Upper lobe of right lung (tissue), 1 donor: ENCODE results near the gene MAB21L1. TPM values are rescaled to one million over a fixed set of nuclear protein-coding genes. Genes with fewer than 3 reads are reported as not detected.

Experiments used
- ATAC-seq: fragments of 200-7000 bp; cut with Tn5 transposase; one replicate; pipeline ENCODE4 v1.9.1; 2020; ENCODE audit warnings: mild to moderate bottlenecking, moderate library complexity
- DNase-seq: peaks from one replicate; pipeline ENCODE4 v3.0.0-alpha.2; 2020
- H3K27ac ChIP-seq: fragments of 200-600 bp; one replicate; pipeline ENCODE4 v1.8.0; 2022
- H3K27me3 ChIP-seq: fragments of 200-600 bp; one replicate; pipeline ENCODE4 v1.8.0; 2022; ENCODE audit warnings: mild to moderate bottlenecking
- H3K36me3 ChIP-seq: fragments of 200-600 bp; one replicate; pipeline ENCODE4 v1.8.0; 2022
- H3K4me1 ChIP-seq: fragments of 200-600 bp; one replicate; pipeline ENCODE4 v1.8.0; 2022
- H3K4me3 ChIP-seq: fragments of 200-600 bp; one replicate; pipeline ENCODE4 v1.8.0; 2022; ENCODE audit warnings: mild to moderate bottlenecking
- H3K9me3 ChIP-seq: fragments of 200-600 bp; one replicate; pipeline ENCODE4 v1.8.0; 2022
- intact Hi-C: fragments of 100-400 bp; cut with DNase I; formaldehyde crosslinking; loops from one replicate; pipeline ENCODE4 v1.11.0; 2022
- total RNA-seq: library from RNA; stranded (reverse); fragmentation: NEBNext Ultra II Directional; extraction: Animal tissue kit (Norgen Biotek cat#: 25700); gene quantifications from one replicate; pipeline ENCODE4 v1.2.1, GENCODE V29; 2021
- TF ChIP-seq, protein P1 (sequence below): fragments of 200-600 bp; IDR thresholded peaks from one replicate; pipeline ENCODE4 v1.8.0; 2022; ENCODE audit warnings: antibody characterized with exemption
- donor health status: DM: no; HTN: yes; CAD: no; lungs with severe emphysema.

The MAB21L1 gene
- total RNA-seq, 1 donor from 2014 or later = 0.17 TPM

- intact Hi-C loops = no loop called here
- Histone ChIP-seq H3K27me3 (no peaks in the 10 kb centered on the region), H3K36me3 (no peaks in the 10 kb centered on the region), H3K9me3 (no peaks in the 10 kb centered on the region), H3K4me3 (no peak overlapping the region), H3K4me1 (no peaks in the 10 kb centered on the region), H3K27ac (no peak overlapping the region)
- TF ChIP-seq, protein P1, sequence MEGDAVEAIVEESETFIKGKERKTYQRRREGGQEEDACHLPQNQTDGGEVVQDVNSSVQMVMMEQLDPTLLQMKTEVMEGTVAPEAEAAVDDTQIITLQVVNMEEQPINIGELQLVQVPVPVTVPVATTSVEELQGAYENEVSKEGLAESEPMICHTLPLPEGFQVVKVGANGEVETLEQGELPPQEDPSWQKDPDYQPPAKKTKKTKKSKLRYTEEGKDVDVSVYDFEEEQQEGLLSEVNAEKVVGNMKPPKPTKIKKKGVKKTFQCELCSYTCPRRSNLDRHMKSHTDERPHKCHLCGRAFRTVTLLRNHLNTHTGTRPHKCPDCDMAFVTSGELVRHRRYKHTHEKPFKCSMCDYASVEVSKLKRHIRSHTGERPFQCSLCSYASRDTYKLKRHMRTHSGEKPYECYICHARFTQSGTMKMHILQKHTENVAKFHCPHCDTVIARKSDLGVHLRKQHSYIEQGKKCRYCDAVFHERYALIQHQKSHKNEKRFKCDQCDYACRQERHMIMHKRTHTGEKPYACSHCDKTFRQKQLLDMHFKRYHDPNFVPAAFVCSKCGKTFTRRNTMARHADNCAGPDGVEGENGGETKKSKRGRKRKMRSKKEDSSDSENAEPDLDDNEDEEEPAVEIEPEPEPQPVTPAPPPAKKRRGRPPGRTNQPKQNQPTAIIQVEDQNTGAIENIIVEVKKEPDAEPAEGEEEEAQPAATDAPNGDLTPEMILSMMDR = no peak
- DNase-seq = no peak
- no peak for ATAC-seq
Observed at GRCh38 chr13:35485424-35485823, 8.9 kb upstream of the MAB21L1 start.

DNA sequence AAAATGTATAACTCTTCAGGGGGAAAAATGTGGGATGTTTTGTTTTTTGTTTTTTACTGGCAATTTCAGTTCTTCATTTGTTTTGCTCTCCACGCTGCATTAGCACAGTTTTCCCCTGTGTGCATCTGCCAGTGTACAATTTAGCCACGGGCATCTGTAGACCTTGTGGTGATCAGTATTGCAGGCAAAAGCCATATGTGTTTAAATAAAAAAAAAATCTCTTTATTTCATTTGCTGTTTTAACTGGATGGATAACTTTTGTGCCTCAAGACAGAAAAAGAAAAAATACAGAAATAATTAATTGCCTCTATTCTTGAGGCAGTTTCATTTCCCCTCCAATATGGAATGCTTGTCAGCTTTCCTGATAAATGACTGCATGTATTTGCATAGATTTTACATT lies 7.9 kb upstream of the MAB21L1 start:
- Histone ChIP-seq H3K36me3 (no peaks in the 10 kb centered on the region), H3K4me1 (no peaks in the 10 kb centered on the region), H3K27me3 (no peaks in the 10 kb centered on the region), H3K9me3 (no peaks in the 10 kb centered on the region), H3K4me3 (no peak overlapping the region), H3K27ac (no peak overlapping the region)
- no peak for ATAC-seq
- intact Hi-C loops = no loop called here
- TF ChIP-seq, protein P1 = no peak
- no peak for DNase-seq

DNA sequence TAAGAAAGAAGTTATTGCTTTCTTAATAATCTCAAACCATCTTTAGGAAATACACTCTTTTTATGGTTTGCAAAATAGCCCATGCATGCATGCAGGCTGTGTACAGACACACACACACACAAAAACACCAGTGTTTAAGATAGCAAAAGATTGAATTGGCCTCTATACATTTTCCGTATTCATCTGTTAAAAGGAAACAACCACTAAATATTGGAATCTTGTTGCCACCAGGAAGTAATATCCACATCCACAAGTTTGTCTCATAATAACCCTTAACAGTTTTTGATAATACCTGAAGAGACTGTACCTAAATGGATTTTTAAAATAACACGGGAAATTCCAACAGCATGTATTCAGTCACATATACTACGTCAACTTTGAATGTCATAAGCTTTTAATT lies 7.3 kb upstream of the MAB21L1 start:
- intact Hi-C loops = no loop called here
- no peaks in the 10 kb centered on the region for H3K36me3 ChIP-seq
- H3K9me3 ChIP-seq = no peaks in the 10 kb centered on the region
- ATAC-seq (no peak), DNase-seq (no peak)
- no peak overlapping the region for H3K27ac ChIP-seq
- H3K27me3 ChIP-seq = peaks cover under 1% of the 10 kb centered on the region
- TF ChIP-seq, protein P1 = no peak
- H3K4me3 ChIP-seq = no peak overlapping the region
- no peaks in the 10 kb centered on the region for H3K4me1 ChIP-seq

- H3K4me3 ChIP-seq = no peak overlapping the region
- ATAC-seq = no peak
- H3K9me3 ChIP-seq = no peaks in the 10 kb centered on the region
- DNase-seq = no peak
- H3K36me3 ChIP-seq = no peaks in the 10 kb centered on the region
- no peak overlapping the region for H3K27ac ChIP-seq
- TF ChIP-seq, protein P1 = no peak
- H3K27me3 ChIP-seq = peaks cover 13% of the 10 kb centered on the region
- no peaks in the 10 kb centered on the region for H3K4me1 ChIP-seq
- intact Hi-C loops = no loop called here
Observed at GRCh38 chr13:35482527-35482926, 6.0 kb upstream of the MAB21L1 start.

GRCh38 chr13:35481777-35482176 lies 5.3 kb upstream of the MAB21L1 start:
- ATAC-seq (no peak), DNase-seq (no peak)
- Histone ChIP-seq H3K36me3 (no peaks in the 10 kb centered on the region), H3K4me3 (no peak overlapping the region), H3K27me3 (peaks cover 21% of the 10 kb centered on the region), H3K4me1 (no peaks in the 10 kb centered on the region), H3K9me3 (no peaks in the 10 kb centered on the region), H3K27ac (no peak overlapping the region)
- intact Hi-C loops = no loop called here
- TF ChIP-seq, protein P1 = no peak

GRCh38 chr13:35480346-35480745 lies 3.9 kb upstream of the MAB21L1 start:
- Histone ChIP-seq H3K27ac (no peak overlapping the region), H3K36me3 (no peaks in the 10 kb centered on the region), H3K4me3 (no peak overlapping the region), H3K4me1 (no peaks in the 10 kb centered on the region), H3K27me3 (peaks cover 35% of the 10 kb centered on the region), H3K9me3 (no peaks in the 10 kb centered on the region)
- TF ChIP-seq, protein P1 = no peak
- intact Hi-C loops = no loop called here
- ATAC-seq (no peak), DNase-seq (no peak)
